ENCODE results near the gene CPB1. TPM values are rescaled to one million over a fixed set of nuclear protein-coding genes. Genes with fewer than 3 reads are reported as not detected.

The CPB1 gene
- total RNA-seq, 1 donor from 2014 or later: not detected

DNA sequence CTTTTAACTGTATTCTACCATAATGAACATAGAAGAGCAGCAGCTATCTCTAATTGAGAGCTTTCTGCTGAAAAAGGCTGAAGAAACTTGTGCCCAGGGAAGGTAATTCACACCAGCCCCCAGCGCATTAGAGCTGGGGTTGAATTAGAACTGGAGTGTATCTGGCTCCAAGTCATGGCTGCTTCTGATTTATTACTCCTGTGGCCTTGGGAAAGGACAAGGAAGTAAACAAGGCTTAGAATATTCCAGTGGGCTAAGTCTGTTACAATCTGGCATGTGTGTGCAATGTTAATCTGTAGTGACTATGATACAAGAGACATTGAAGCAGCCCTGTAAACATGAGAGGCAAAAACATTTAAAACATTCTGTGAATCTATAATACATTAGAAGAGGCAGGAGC, 55.6 kb downstream of the CPB1 start:
- Mint-ChIP-seq H3K4me1 (no peaks in the 10 kb centered on the region), H3K4me3 (no peak overlapping the region), H3K27ac (no peak overlapping the region), H3K27me3 (no peaks in the 10 kb centered on the region), H3K9me3 (no peaks in the 10 kb centered on the region), H3K36me3 (ENCODE audit: low read depth) (no peaks in the 10 kb centered on the region)
- POLR2A ChIA-PET: no interaction called here
- intact Hi-C loops (cut with micrococcal nuclease): no loop called here
- CTCF ChIA-PET: no interaction called here
- ATAC-seq (ENCODE audit: low read depth) (no peak), DNase-seq (no peak)
- TF ChIP-seq, protein P1, sequence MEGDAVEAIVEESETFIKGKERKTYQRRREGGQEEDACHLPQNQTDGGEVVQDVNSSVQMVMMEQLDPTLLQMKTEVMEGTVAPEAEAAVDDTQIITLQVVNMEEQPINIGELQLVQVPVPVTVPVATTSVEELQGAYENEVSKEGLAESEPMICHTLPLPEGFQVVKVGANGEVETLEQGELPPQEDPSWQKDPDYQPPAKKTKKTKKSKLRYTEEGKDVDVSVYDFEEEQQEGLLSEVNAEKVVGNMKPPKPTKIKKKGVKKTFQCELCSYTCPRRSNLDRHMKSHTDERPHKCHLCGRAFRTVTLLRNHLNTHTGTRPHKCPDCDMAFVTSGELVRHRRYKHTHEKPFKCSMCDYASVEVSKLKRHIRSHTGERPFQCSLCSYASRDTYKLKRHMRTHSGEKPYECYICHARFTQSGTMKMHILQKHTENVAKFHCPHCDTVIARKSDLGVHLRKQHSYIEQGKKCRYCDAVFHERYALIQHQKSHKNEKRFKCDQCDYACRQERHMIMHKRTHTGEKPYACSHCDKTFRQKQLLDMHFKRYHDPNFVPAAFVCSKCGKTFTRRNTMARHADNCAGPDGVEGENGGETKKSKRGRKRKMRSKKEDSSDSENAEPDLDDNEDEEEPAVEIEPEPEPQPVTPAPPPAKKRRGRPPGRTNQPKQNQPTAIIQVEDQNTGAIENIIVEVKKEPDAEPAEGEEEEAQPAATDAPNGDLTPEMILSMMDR (IDR thresholded peaks at IDR 0.05): no peak

DNA sequence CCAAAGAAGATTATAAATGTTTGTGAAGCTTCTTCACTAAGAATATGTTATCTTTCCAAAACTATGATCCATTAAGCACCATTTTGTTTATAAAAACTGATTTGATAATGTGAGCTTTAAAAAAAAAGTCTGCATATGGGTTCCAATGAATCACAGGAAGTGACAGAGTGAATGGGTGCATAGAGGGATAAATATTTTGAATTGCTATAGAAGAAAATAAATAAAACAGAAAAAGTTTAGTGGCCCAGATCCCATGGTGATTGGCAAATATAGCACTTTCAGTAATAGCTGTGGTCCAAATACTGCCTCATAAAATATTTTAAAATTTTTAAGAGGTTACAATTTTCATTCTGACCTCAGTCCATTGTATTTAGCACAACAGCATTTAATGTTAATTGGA, 56.6 kb downstream of the CPB1 start:
- no peaks in the 10 kb centered on the region for H3K27me3 Mint-ChIP-seq
- ChIA-PET CTCF (no interaction called here), POLR2A (no interaction called here)
- no peak overlapping the region for H3K4me3 Mint-ChIP-seq
- ATAC-seq (ENCODE audit: low read depth) (no peak), DNase-seq (no peak)
- no peaks in the 10 kb centered on the region for H3K36me3 Mint-ChIP-seq (ENCODE audit: low read depth)
- intact Hi-C loops (cut with micrococcal nuclease): no loop called here
- H3K9me3 Mint-ChIP-seq: no peaks in the 10 kb centered on the region
- H3K4me1 Mint-ChIP-seq: no peaks in the 10 kb centered on the region
- no peak overlapping the region for H3K27ac Mint-ChIP-seq
- TF ChIP-seq, protein P1 (IDR thresholded peaks at IDR 0.05): no peak

DNA sequence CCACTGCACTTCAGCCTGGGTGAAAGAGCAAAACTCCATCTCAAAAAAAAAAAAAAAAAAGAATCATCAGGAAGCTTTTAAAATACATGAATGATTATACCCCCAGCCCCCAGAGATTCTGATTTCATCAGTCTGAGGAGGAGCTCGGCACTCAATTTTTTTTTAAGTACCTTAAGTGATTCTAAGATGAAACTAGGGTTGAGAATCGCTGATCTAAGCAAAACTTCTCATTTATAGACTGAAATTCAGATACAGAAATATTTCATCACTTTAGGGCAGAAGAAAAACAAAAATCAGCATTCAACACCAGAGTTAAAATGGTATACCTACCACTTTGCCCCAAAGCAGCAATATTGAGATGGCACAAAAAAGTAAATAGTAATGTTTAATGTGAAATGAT, 62.2 kb downstream of the CPB1 start:
- ChIA-PET POLR2A (no interaction called here), CTCF (no interaction called here)
- no peak for ATAC-seq (ENCODE audit: low read depth)
- H3K4me3 Mint-ChIP-seq: no peak overlapping the region
- no peaks in the 10 kb centered on the region for H3K4me1 Mint-ChIP-seq
- H3K27me3 Mint-ChIP-seq: no peaks in the 10 kb centered on the region
- H3K9me3 Mint-ChIP-seq: peaks cover 5% of the 10 kb centered on the region
- TF ChIP-seq, protein P1 (IDR thresholded peaks at IDR 0.05): no peak
- no peaks in the 10 kb centered on the region for H3K36me3 Mint-ChIP-seq (ENCODE audit: low read depth)
- intact Hi-C loops (cut with micrococcal nuclease): no loop called here
- no peak overlapping the region for H3K27ac Mint-ChIP-seq
- DNase-seq: no peak

DNA sequence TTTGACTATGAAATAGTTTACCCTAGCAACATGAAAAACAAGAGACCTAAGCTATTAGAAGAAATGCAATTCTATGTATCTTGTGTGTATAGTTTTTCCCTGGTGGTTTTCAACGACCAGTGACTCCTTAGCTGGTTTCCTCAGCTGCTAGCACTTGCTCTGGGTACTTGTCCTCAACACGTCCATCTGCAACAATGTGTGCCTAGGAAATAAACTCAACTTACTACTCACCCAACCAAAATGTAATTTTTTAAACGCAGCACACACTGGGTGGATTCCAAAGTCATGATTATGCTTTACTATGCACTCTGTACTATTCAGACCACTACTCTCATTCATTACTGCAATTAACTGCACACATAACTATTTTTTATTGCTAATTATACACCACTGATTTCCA, 68.5 kb downstream of the CPB1 start:
- peaks cover 5% of the 10 kb centered on the region for H3K27me3 Mint-ChIP-seq
- H3K27ac Mint-ChIP-seq: no peak overlapping the region
- intact Hi-C loops (cut with micrococcal nuclease): no loop called here
- ChIA-PET POLR2A (no interaction called here), CTCF (no interaction called here)
- ATAC-seq (ENCODE audit: low read depth): no peak
- H3K36me3 Mint-ChIP-seq (ENCODE audit: low read depth): no peaks in the 10 kb centered on the region
- no peak for DNase-seq
- no peak overlapping the region for H3K4me3 Mint-ChIP-seq
- H3K9me3 Mint-ChIP-seq: peaks cover 5% of the 10 kb centered on the region
- TF ChIP-seq, protein P1 (IDR thresholded peaks at IDR 0.05): no peak
- no peaks in the 10 kb centered on the region for H3K4me1 Mint-ChIP-seq

DNA sequence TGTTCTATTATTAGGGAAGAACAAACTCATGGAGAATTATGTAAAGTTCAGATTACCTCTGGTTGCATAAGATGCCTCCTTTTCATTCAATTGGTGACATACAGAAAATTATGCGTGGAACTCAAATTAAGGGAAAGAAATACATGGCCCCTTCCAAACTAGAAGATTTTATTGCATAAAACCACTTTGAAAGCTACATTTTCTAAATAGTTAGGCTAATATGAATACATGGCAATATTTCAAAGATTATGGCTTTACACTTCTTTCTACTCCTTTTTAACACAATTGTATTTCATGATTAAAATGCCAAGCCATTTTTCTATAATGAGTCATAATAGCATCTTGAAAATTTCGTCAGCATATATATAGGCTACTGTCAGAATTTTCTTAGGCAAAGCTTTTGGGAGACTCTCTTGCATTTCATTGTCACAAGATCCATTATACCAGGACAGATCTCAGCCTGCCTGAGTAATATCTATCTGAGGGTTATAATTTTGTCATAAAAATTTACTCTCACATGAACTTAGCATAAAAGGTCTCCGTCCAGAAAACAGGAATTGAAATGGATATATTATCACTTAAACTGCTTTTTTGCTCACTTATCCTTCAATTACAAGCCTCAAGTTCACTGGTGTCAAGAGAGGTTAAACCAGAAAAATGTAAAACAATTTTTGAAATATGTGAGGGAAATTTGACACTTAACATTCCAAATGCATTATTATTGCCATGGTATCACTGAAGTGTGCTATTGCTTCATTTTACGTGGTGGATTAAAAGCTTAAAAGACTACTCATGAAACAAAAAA, 74.6 kb downstream of the CPB1 start:
- H3K4me3 Mint-ChIP-seq: no peak overlapping the region
- ChIA-PET CTCF (no interaction called here), POLR2A (no interaction called here)
- peaks cover 15% of the 10 kb centered on the region for H3K27me3 Mint-ChIP-seq
- H3K36me3 Mint-ChIP-seq (ENCODE audit: low read depth): no peaks in the 10 kb centered on the region
- H3K9me3 Mint-ChIP-seq: no peaks in the 10 kb centered on the region
- no peak for ATAC-seq (ENCODE audit: low read depth)
- intact Hi-C loops (cut with micrococcal nuclease): no loop called here
- TF ChIP-seq, protein P1 (IDR thresholded peaks at IDR 0.05): no peak
- no peak overlapping the region for H3K27ac Mint-ChIP-seq
- DNase-seq: no peak
- no peaks in the 10 kb centered on the region for H3K4me1 Mint-ChIP-seq
